GM19372 (cell line): ENCODE measurements around the gene SCAF11.

Experiments
- ATAC-seq: cut with Tn5 transposase; IDR thresholded peaks from one replicate; pipeline ENCODE4 v1.9.1; 2021; ENCODE audit warnings: mild to moderate bottlenecking, low read depth, moderate library complexity; ENCODE audit not compliant: unreplicated experiment

Gene SCAF11

GRCh38 chr12:45981075-45981837, 9.1 kb downstream of the SCAF11 start:
- no peak for ATAC-seq

- ATAC-seq: no peak
These were observed 9.8 kb downstream of the SCAF11 start for GRCh38 chr12:45980540-45980939.

DNA sequence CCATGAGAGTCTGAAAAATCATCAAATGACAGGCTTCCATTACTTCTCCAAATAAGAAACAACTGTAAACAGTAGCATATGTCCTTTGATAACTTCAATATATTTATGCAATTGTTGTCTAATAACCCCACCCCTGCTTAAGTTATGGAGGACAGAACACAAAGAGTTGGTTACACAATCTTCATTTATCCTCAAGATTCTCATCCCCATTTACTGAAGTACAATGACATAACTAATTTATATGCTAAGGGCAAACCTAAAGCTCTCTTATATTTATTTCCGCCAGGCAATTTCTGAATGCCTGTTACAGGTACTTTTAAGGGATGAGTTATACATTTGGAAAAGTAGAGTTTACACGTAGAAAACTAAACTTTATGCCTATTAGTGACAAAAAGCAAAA, 12.3 kb downstream of the SCAF11 start:
- ATAC-seq: no peak

GRCh38 chr12:45977620-45978019, 12.8 kb downstream of the SCAF11 start:
- no peak for ATAC-seq

- no peak for ATAC-seq
These were observed 14.9 kb downstream of the SCAF11 start for GRCh38 chr12:45975506-45975905.

DNA sequence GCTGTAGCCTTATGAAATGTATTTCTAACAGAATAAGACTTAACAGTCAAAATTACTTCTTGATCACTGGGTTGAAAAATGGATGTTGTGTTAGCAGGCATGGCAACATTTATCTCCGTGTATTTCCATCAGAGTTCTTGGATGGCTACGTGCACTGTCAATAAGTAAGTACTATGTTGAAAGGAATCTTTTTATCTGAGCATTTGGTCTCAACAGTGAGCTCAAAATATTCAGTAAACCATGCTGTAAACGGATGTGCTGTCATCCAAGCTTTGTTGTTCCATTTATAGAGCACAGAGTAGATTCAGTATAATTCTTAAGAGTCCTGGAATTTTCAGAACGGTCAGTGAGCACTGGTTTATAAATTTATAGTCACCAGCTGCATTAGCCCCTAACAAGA, 15.5 kb downstream of the SCAF11 start:
- ATAC-seq: no peak

DNA sequence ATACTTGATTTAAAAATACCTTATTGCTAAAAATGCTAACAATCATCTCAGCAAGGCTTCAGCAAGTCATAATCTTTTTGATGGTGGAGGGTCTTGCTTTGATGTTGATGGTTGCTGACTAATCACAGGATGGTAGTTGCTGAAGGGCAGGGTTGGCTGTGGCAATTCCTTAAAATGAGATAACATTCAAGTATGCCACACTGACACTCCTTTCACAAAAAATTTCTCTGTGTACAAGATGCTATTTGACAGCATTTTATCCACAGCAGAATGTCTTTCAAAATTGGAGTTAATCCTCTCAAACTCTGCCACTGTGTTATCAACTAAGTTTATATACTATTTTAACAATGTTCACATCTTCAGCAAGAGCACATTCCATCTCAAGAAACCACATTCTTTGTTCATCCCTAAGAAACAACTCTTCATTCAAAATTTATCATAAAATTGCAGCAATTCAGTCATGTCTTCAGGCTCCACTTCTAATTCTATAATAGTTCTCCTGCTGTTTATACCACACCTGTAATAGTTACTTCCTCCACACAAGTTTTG, 16.1 kb downstream of the SCAF11 start:
- ATAC-seq: no peak

GRCh38 chr12:45973526-45973925, 16.8 kb downstream of the SCAF11 start:
- no peak for ATAC-seq

DNA sequence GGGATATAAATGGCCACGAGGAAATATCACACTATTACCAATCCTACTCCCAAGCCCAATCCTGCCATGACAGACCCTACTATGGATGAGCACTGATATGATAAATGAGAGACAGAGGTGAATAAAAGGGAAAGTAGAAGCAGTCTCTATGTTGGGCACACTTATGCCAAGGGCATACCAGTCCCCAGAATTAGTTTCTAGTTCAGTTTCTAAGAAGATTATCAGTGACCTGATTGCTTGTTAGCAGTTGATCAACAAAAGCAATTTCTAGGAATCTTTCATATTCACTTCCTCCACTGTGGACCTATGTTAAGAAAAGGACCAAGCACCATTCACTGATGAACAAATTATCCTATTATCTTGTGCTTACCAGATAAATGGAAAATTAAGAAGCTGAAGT, 20.0 kb downstream of the SCAF11 start:
- no peak for ATAC-seq

- ATAC-seq: no peak
These were observed 21.3 kb downstream of the SCAF11 start for GRCh38 chr12:45969084-45969483.

DNA sequence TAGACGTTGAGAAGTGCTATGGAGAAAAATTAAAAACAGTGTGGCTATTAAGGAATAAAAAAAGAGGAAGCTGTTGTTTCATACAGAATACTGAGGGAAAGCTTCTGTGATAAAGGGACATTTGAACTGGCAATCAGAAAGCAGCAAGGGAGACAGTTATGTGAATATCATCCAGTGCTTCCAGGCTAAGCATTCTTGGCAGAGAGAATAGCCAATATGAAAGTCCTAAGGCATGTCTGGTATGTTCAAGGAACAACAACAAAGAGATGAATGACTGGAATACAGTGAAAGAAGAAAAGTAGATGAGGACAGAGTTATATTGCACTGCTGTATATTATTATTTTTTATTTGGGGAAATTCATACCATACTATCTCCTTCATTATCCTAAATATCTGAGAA, 23.9 kb downstream of the SCAF11 start:
- ATAC-seq: no peak

GRCh38 chr12:45962553-45963325, 27.6 kb downstream of the SCAF11 start:
- no peak for ATAC-seq

DNA sequence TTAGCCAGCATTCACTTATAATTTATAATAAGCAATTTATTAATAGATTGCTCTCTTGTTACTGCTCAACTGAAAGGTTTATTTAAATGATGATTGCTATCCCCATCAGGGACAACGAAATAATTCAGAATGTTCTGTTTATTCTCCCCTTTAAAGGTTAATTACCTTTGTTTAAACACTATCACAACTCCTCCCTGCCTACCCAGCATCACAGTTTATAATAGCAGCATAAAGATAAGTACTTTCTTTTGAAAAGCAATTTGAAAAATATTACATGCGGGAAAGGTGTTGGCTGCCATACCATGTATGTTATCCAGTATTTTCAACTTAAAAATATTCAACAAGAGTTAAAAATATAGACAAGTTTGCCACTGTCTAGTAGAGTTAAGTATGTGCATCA, 30.6 kb downstream of the SCAF11 start:
- ATAC-seq: no peak

- ATAC-seq: no peak
These were observed 31.3 kb downstream of the SCAF11 start for GRCh38 chr12:45959025-45959424.

GRCh38 chr12:45948546-45948945, 41.8 kb downstream of the SCAF11 start:
- no peak for ATAC-seq

- no peak for ATAC-seq
These were observed 43.9 kb downstream of the SCAF11 start for GRCh38 chr12:45946435-45946834.

GRCh38 chr12:45944771-45945170, 45.6 kb downstream of the SCAF11 start:
- ATAC-seq: no peak

- ATAC-seq: no peak
These were observed 50.6 kb downstream of the SCAF11 start for GRCh38 chr12:45939759-45940158.

DNA sequence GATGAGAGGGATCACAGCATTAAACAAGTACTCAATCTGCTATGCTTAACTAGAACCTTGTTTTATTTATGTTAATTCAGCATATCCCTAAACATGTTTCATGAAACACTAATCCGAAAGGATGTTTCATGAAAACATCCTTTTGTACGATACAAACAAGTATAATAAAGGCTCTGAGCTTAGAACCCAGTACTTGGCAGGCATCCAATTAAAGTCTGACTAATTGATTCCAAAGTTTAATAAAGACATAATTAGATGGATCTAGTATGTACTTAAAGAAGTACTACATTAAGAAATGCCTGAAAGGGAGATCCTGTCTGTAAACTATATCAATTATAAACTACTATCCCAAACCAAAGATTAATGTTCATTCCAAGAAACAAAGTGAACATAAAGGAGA, 51.8 kb downstream of the SCAF11 start:
- no peak for ATAC-seq

- ATAC-seq: no peak
These were observed 55.4 kb downstream of the SCAF11 start for GRCh38 chr12:45934956-45935355.

DNA sequence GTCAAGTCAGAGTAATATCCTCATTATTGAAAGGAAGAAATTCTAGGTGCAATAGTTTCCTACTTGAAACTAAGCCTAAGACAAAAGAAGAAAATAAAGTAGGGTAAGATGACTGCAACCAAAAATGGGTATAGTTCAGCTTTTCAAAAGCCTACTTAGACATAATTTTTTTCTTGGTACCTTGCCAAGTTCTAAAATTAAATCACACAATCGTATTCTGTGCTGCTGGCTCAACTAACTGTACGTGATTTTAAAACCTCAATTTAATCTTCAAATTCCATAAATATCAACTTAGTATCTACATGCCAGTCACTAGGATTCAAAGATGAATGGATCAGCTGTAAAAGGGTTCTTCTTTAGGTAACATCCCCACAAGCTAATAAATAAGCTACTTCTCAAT, 56.9 kb downstream of the SCAF11 start:
- no peak for ATAC-seq

GRCh38 chr12:45930369-45930768, 60.0 kb downstream of the SCAF11 start:
- ATAC-seq: no peak
